ENCODE measurements around the gene ANKFY1.

ANKFY1 gene

DNA sequence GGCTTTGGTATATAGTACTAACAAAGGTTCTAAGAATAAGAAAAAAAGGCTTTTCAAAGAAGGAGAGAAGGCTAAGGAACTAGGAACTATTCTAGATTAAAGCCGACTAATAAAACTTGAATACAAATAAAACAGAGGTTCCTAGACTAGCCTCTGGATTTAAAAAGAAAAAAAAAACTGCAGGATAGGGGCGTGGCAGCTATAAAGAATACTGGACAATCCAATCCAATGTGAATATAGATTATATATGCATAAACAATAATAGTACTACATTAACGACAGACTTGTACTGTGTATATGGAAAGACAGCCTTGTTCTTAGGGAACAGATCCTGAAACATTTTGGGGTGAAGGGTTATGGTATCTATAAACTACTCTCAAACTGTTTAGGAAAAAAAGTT, 23.9 kb upstream of the ANKFY1 start:
- H3K9me3 ChIP-seq (replicated peaks; ENCODE audit: insufficient read depth, low read length): no peaks in the 10 kb centered on the region
- TF ChIP-seq EZH2phosphoT487 (IDR thresholded peaks at IDR 0.05; ENCODE audit: low read length) (no peak), EZH2 (optimal IDR thresholded peaks at IDR 0.05; ENCODE audit: low read depth, low read length) (no peak)
- TF ChIP-seq, protein P1, sequence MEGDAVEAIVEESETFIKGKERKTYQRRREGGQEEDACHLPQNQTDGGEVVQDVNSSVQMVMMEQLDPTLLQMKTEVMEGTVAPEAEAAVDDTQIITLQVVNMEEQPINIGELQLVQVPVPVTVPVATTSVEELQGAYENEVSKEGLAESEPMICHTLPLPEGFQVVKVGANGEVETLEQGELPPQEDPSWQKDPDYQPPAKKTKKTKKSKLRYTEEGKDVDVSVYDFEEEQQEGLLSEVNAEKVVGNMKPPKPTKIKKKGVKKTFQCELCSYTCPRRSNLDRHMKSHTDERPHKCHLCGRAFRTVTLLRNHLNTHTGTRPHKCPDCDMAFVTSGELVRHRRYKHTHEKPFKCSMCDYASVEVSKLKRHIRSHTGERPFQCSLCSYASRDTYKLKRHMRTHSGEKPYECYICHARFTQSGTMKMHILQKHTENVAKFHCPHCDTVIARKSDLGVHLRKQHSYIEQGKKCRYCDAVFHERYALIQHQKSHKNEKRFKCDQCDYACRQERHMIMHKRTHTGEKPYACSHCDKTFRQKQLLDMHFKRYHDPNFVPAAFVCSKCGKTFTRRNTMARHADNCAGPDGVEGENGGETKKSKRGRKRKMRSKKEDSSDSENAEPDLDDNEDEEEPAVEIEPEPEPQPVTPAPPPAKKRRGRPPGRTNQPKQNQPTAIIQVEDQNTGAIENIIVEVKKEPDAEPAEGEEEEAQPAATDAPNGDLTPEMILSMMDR (IDR thresholded peaks at IDR 0.05; ENCODE audit: low read length): no peak
- no peaks in the 10 kb centered on the region for H3F3A ChIP-seq (ENCODE audit: insufficient read depth, low read length)
- H3K4me2 ChIP-seq (ENCODE audit: low read depth, low read length): no peak overlapping the region
- H3K9me2 ChIP-seq (replicated peaks; ENCODE audit: insufficient read depth, low read length): no peaks in the 10 kb centered on the region
- no peaks in the 10 kb centered on the region; the same call in 1 of the 2 replicates for H3K36me3 ChIP-seq (replicated peaks; ENCODE audit: insufficient read depth, low read length)
- no peaks in the 10 kb centered on the region for H3K27me3 ChIP-seq (replicated peaks; ENCODE audit: insufficient read depth, low read length)
- no peak overlapping the region for H3K27ac ChIP-seq (ENCODE audit: low read length)
- no peak overlapping the region for H2AFZ ChIP-seq (ENCODE audit: low read length)
- DNase-seq: no peak
- peaks cover 64% of the 10 kb centered on the region for H3K79me2 ChIP-seq (ENCODE audit: low read length)
- H4K20me1 ChIP-seq (ENCODE audit: insufficient read depth, low read length): no peaks in the 10 kb centered on the region; the same call in 1 of the 2 replicates
- H3K4me3 ChIP-seq (ENCODE audit: low read length): no peak overlapping the region
- H3K9ac ChIP-seq (ENCODE audit: low read length): no peak overlapping the region
- H3K4me1 ChIP-seq (ENCODE audit: low read length): no peaks in the 10 kb centered on the region

DNA sequence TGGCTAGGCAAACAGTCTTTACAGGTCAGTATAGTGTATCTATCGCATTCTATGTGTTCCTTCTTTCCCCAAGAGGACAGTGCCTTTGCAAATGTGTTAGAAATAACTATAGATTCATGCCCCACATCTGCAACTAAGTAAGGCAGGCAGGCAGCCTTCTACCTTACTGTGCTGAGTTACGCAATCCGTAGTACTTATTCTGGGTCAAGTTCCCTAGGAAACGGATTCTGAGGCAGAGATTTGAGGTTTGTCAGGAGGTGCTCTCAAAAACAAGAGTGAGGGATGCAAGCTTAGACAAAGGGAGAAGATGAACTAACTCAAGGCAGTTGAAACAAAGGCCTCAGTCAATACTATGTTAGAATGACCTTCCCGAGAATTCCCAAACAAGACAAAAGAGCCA, 12.7 kb upstream of the ANKFY1 start:
- Histone ChIP-seq H3K79me2 (ENCODE audit: low read length) (peaks cover 73% of the 10 kb centered on the region), H3K9me3 (replicated peaks; ENCODE audit: insufficient read depth, low read length) (no peaks in the 10 kb centered on the region), H3K4me1 (ENCODE audit: low read length) (no peaks in the 10 kb centered on the region), H3K4me3 (ENCODE audit: low read length) (no peak overlapping the region), H3K9ac (ENCODE audit: low read length) (no peak overlapping the region), H3K9me2 (replicated peaks; ENCODE audit: insufficient read depth, low read length) (no peaks in the 10 kb centered on the region), H3K36me3 (replicated peaks; ENCODE audit: insufficient read depth, low read length) (peaks cover 9% of the 10 kb centered on the region; the same call in 1 of the 2 replicates), H4K20me1 (ENCODE audit: insufficient read depth, low read length) (no peaks in the 10 kb centered on the region), H3F3A (ENCODE audit: insufficient read depth, low read length) (no peaks in the 10 kb centered on the region), H3K4me2 (ENCODE audit: low read depth, low read length) (no peak overlapping the region), H3K27ac (ENCODE audit: low read length) (no peak overlapping the region), H2AFZ (ENCODE audit: low read length) (no peak overlapping the region), H3K27me3 (replicated peaks; ENCODE audit: insufficient read depth, low read length) (no peaks in the 10 kb centered on the region)
- DNase-seq: no peak
- TF ChIP-seq, protein P1 (IDR thresholded peaks at IDR 0.05; ENCODE audit: low read length): no peak
- no peak for TF ChIP-seq EZH2phosphoT487 (IDR thresholded peaks at IDR 0.05; ENCODE audit: low read length)
- TF ChIP-seq EZH2 (optimal IDR thresholded peaks at IDR 0.05; ENCODE audit: low read depth, low read length): no peak

DNA sequence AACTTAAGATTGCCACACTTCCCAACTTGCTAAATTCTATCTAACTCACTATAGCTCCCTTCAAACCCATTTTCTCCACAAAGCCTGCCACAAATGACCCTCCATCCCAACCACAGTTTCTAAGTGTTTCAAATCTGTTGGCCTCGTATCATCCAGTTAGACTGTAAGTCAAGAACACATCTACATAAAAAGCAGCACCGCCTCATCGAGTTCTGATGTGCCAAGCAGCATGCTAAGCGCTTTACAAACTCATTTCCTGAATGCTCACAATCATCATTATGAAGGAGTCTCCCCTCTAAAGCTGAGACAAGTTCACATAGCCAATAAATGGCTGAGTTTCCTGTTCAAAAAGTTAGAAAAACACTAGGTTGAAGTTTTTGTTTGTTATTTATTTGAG, 9.2 kb upstream of the ANKFY1 start:
- Histone ChIP-seq H3K27ac (ENCODE audit: low read length) (no peak overlapping the region), H3K4me2 (ENCODE audit: low read depth, low read length) (no peak overlapping the region), H3K36me3 (replicated peaks; ENCODE audit: insufficient read depth, low read length) (peaks cover 9% of the 10 kb centered on the region; the same call in 1 of the 2 replicates), H2AFZ (ENCODE audit: low read length) (no peak overlapping the region), H3K4me1 (ENCODE audit: low read length) (no peaks in the 10 kb centered on the region), H3K4me3 (ENCODE audit: low read length) (no peak overlapping the region), H3K9ac (ENCODE audit: low read length) (no peak overlapping the region), H3K79me2 (ENCODE audit: low read length) (peaks cover 46% of the 10 kb centered on the region), H3K9me3 (replicated peaks; ENCODE audit: insufficient read depth, low read length) (no peaks in the 10 kb centered on the region), H4K20me1 (ENCODE audit: insufficient read depth, low read length) (no peaks in the 10 kb centered on the region), H3K27me3 (replicated peaks; ENCODE audit: insufficient read depth, low read length) (no peaks in the 10 kb centered on the region), H3F3A (ENCODE audit: insufficient read depth, low read length) (no peaks in the 10 kb centered on the region; the same call in 1 of the 2 replicates), H3K9me2 (replicated peaks; ENCODE audit: insufficient read depth, low read length) (no peaks in the 10 kb centered on the region)
- no peak for DNase-seq
- TF ChIP-seq EZH2phosphoT487 (IDR thresholded peaks at IDR 0.05; ENCODE audit: low read length) (no peak), EZH2 (optimal IDR thresholded peaks at IDR 0.05; ENCODE audit: low read depth, low read length) (no peak)
- TF ChIP-seq, protein P1 (IDR thresholded peaks at IDR 0.05; ENCODE audit: low read length): no peak
